HG03066 (cell line): Measurements from ENCODE around the gene KIRREL3.

Source experiments
- ATAC-seq: cut with Tn5 transposase; IDR thresholded peaks from one replicate; pipeline ENCODE4 v1.9.1; 2021; ENCODE audit warnings: low read depth; ENCODE audit not compliant: unreplicated experiment

KIRREL3 gene

DNA sequence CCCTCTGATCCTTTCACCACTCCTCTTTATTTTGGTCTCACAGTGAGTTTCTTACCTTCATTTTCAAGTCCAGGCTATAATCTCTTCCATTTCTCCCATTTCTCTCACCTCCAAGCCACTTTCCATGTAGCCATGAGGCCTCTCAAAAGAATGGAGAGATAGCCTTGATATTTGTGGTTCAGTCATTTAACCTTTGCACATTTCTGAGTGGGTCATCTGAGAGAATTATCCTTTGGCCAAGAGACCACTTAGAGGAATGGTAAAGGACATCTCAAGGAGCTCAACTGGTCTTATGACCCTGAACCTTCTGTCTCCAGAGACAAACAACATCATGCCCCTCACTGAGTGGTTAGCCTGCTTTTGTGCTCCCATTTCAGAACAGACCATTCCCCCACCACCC is 121.1 kb downstream of the KIRREL3 start:
- no peak for ATAC-seq

DNA sequence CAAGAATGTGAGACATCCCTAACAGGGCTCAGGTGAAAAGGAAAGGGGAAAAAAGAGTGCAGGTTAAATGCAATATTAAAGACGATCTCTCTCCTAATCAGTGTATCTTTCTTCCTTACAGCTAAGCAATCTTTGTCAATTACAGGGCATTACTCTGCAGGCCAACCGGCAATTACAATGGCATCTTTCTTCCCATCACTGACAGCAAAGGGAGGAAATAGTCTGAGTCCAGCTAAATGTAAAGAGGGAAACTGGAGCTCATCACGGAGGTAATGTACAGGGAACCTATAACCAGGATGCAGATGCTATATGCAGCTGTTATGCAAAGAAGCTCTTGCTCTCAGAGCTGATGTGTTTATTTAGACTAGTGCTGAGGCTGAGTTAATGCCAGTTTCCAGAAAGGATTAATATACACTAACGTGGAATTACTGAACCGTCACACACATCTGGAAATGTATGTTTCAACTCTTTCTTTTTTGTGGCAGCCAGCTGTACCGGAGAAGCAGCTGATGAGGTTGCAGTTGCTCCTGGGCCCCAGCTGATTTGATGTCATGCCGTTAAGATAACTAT is 121.6 kb downstream of the KIRREL3 start:
- ATAC-seq, result no peak

DNA sequence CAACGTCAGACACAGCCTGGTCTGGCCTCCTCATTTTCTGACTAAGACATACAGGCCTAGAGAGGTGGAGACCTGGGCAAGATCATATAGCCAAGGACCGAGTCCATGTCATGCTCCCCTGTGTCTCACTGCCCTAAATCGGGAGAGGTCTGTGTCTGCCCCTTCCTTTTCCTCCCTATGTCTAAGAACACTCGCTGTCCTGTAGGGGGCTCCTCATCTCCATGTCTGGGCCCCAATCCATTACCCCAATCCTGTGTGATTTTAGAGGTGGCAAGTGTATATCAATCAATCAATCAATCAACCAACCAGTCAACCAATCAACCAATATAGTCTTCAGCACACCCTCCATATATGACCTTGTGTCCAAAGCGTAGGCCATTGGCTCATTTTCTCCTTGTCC is 125.7 kb downstream of the KIRREL3 start:
- no peak for ATAC-seq

DNA sequence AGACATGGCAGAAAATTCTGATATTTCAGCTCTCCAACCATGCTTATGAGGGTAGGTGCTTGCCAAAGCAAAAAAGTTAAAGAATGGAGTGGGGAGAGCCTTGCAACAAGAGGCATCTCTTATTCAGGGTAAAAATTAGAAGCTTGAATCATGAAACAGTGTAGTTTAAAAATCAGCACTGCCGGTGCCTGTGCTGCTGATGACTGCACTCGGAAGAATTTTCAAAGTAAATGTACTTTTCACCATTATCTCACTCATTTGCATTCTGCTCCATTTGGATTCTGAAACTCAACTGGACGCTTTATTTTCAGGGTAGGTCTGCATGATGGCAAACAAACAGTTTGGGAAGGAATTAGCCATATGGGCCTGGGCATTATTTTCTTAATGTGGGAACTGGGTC is 126.3 kb downstream of the KIRREL3 start:
- no peak for ATAC-seq

DNA sequence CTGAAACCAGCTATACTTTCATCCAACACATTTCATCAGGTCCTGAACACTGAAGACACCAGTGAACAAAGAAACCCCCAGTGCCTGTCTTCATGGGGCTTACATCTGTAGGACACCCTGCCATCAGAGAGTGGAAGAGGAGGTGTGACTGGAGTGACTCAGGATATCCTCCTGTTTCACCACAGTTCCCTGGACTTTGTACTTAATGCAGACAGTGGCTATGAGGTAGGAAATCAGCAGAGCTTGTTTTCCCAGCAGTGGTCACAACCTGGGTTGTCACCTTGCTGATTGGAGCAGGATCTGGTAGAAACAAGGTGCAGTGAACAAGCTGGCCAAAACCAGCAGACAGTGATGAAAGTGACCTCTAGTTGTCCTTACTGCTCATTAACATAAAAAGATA is 128.8 kb downstream of the KIRREL3 start:
- ATAC-seq, result no peak

DNA sequence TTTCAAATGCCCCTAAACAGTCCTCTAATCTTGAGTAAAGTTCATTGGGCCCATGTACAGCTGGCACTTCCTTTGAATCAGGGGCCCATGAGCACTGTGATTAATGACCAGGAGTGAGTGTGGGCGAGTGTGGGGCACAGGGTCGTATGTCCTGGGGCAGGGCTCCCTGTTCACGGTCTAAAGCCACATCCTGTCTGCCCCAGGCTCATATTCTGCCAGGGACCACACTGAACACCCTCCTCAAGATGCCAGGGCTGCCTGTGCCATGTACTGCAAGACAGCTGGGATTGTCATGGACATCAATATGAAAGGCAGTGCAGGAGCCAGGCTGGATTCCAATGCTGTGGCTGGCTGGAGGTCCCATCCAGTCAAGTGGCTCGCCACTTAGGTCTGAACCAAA is 130.5 kb downstream of the KIRREL3 start:
- no peak for ATAC-seq

DNA sequence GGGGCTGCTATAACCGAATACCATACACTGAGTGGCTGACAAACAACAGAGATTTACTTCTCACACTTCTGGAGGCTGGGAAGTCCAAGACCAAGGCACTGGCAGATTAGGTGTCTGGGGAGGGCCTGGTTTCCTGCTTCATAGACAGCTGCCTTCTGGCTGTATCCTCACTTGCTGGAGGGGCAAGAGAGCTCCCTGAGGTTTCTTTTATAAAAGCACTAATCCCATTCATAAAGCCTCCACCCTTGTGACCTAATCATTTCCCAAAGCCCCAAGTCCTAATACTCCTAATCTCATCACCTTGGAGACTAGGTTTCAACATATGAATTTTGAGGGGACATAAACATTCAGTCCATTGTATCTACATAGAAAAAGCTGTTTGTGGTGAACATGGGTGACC is 131.8 kb downstream of the KIRREL3 start:
- ATAC-seq, result no peak

DNA sequence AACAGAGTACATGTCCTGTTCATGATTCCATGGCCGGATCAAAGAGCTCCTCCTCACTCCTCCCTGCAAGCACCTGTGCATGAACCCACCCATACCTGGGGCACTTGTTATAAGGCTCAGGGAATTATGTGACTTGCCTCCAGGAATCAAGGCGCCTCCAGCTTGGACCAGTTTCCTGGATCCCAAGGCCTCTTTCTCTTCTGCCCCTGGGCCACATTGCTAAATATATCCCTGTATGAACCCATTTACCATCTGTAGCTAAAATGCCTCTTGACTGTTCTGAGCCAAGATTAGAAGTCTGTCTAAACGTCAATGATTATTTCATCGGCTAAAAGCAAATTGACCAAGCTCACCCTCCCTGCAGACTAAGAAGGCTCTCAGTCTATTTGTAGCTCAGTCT is 135.6 kb downstream of the KIRREL3 start:
- ATAC-seq, result no peak

DNA sequence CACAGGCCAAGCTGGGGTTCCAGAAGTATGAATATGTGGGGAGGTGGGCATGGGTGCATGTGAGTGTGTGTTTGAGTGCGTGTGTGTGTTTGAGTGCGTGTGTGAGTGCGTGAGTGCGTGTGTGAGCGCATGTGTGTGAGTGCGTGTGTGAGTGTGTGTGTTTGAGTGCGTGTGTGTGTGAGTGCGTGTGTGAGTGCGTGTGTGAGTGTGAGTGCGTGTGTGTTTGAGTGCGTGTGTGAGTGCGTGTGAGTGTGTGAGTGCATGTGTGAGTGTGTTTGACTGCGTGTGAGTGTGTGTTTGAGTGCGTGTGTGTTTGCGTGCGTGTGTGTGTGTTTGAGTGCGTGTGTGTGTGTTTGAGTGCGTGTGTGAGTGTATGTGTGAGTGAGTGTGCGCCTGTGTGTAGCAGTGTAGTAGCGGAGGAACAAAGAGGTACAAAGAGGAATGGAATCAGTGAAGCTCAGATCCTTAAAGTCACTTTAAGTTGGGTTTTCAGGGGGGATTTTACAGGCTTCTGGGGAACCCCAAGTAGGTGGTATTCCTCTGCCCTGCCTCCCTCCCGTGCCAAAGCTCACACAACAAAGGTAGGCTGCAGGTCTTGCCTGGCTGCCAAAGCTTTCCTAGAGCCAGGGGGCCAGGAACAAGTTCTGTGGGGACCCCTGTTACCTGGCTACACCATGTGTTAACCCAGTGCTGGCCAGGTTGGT is 137.1 kb downstream of the KIRREL3 start:
- no peak for ATAC-seq

DNA sequence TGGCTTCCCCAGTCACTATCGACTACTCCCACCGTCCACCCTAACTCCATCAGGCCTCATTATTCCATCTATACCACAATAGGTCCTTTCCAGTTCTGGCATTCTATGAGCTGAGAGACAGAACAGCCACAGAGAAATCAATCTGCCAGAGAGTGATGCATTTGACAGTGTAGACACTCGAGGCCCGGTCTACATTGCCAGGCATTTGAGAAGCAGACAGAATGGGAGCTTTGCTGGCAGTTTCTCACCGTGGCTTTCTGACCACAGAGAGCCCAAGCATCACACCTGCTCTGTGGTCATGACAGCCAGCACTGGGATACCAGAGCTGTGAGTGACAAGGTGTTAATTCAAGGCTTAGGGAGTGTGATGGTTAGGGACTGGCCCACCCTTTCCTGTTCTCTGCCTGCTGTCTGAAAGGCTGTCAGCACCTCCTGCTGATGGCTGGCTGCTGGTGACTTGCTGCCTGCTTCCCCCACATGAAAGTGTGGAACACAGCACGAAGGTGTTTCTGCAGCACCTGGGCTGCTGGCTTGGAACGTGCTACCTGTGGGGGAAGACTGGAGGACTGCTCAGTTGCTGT is 137.8 kb downstream of the KIRREL3 start:
- ATAC-seq, result no peak

DNA sequence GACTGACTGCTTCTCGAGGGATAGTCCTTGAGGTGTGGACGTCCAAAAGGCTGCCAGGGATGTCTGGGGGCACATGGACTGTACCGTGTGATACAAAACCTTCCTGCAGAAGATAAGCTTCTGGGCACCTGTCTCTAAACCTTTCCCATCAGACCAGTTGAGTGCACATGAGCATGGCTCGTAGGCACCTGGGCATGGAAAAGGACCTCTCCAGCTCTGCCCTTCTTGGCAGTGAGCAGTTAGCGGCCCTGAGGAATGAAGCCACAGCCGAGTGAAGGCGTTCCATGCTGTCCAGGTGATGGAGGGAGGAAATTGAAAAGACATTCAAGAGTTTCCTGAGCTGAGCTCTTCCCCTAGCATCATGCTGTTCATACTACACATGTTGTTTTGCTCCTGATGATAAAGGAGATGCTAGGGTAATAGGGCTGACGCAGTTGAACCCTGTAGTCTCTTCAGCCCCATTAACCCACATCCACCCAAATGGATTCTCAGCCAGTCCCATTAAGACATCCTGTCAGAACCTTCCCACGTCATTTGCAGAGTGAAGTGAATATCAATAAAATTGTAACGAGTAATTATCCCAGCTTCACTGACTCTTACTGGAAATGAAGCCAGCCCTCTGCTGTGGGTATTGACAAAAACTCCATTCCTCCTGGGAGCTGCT is 138.6 kb downstream of the KIRREL3 start:
- no peak for ATAC-seq

DNA sequence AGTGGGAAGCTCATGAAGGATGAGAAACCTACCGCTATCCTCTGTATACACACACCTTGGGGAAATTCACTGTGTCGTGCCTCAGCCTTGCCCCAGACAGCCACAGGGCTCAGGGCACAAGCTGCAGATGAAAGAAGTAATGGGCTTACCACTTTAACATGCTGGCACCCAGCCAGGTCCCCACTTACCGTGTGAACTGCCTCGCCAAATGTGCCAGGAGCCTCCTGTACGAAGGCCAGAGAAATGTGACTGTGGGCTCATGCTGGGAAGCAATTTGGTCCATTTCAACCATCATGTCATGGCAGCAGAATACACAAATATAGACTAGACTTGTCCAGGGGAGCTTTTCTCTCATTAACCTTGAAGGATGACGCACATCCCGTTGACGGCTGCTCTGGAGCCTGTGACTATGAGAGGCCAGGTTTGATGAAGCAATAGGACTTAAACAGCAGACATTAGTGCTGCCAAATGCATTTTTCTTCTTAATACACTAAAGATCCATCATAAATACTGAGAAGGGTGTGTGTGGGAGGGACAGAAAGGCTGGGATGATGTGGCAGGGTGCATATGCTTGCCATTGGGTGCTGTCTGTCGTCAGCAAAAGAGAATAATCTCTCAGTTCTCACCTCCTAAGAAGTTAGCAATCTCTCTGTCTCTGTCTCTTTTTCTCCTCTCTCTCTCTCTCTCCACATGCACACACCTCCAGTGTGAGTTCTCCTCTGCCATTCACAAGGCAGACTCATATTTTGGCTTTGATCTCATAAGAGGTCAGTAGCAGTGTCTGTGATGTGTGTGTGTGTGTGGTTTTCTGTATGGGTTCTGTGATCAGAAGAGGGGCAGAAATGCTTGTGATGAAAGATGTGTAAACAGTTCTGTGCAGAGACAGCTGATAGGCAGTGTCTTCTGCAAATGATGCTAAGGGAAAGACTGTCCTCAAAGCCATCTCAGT is 142.4 kb downstream of the KIRREL3 start:
- no peak for ATAC-seq

DNA sequence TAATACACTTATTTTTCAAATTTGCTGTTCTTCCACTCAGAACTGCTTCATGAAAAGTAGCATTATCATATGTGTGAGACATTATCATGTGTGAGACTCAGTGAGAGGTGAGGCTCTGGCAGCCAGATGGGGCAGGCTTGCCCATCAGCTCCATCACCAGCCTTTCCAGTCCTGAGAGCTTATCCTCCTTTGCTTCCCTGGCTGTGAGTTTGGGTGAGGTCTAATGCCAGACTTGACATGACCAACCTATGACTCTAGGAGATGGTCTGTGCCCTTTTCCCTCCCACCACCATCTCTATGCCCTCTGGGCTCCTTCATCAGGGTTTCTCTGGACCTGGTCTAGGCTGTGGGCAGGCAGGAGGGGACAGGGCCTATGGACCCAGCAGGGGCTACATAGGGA is 145.0 kb downstream of the KIRREL3 start:
- no peak for ATAC-seq

DNA sequence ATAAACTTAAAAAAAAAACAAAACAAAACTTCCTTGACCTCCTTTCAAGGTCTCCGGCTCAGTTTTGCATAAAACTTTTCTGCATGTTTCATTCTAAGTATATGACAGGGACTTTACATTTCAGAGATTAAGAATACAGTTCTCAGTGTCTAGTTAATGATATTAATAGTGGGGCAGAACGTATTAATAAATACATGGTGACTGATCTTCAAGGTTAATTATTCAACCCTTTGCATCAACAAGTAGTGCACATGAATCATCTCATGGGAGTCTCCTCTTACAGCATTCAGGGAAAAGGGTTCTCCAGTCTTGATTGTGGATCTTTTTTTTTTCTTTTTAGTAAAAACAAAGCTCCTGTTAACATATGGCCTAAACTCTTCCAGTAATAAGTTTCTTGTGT is 146.8 kb downstream of the KIRREL3 start:
- peak; percentile 76 for ATAC-seq

DNA sequence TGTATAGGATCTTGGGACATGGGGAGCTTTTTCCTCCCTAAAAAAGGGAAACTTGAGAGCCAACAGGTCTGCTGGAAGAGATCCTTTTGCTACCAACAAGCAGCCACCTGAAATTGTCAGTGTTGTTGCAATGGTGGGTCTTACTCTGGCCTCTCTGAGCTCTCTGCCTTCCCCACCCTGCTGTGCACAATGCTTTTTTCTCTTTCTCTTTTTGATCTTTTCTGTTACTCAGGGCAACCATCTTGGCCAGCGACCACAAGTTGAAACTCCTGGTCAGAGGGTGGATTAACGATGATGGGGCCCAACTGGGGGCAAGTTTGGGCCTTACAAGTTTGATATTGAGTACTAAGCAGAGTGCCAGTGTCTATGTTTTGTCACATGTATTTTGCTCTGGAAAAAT is 155.8 kb downstream of the KIRREL3 start:
- no peak for ATAC-seq

DNA sequence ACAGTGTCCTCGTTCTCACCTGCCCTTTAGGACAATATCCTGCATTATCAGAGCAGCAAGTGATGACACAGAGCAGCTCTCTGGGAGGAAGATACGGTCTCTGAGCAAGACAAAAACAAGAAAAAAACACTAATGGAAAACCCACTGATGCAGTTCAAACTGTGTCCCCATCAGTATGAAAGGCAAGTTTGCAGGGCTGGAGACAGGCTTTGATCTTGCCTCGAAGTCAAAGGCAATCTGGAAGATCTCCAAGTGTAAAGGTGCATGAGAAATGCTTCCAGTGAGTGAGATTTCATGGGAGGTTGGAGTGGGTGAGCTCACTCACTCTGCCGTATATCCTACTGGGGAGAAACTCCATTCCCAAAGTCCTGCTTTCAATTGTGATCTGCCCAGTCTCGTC is 157.5 kb downstream of the KIRREL3 start:
- ATAC-seq, result no peak

DNA sequence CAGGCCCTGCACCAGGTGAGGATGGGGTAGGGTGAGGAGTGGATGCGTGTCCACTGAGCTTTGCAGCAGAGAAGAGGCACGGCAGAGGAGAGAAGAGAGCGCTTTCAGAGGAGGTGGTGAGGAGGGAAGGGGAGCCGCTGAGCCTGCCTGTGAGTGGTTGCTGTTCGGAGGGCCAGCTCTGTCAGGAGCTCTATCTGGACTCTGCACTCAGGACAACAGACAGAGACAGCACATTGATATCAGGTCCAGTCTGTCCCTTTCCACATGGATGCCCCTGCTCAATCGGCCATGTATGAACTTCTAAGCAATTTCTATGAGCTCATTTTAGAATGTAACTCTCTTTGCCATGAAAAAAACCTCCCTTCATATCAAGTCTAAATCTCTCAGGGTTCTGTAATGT is 158.6 kb downstream of the KIRREL3 start:
- ATAC-seq, result no peak

DNA sequence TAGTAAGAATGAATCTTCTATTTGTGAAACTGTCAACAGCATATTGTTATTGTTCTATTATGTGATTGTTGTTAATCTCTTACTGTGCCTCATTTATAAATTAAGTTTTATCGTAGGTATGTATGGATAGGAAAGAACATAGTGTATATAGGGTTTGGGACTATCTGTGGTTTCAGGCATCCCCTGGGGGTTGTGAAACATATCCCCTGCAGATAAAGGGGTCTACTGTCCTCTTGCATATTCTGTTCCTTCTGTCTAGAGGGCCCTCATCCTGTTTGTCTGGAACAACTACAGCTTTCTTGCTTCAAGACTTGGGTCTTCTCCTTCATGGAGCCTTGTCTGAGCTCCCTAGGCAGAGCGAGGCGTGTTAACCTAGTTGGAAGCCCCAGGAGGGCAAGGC is 159.6 kb downstream of the KIRREL3 start:
- no peak for ATAC-seq

DNA sequence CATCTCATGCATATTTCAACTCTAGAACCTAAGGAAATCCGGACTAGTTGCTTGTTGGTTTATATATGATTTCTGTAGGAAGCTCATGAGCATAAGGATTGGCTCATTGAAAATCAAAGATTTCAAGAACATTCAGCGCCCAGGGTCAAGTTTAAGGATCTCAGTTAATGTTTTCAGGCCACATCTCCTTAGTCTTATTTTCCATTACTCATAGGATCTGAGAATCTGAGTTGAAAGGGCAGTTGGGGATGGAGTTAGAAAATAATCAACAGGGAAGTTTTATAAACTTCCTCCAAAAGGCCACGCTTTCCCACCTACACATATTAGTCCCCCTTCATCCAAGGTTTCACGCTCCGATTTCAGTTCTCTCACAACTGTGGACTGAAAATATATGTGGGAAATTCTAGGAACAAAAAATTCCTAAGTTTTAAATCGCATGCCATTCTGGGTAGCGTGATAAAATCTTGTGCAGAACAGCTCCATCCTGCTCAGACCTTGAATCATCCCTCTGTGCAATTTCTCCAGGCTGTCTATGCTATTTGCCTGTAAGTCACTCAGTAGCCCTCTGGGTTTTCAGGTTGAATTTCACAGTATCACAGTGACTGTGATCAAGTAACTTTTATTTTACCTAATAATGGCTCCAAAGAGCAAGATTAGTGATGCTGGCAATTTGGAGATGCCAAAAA is 160.2 kb downstream of the KIRREL3 start:
- ATAC-seq, result no peak

DNA sequence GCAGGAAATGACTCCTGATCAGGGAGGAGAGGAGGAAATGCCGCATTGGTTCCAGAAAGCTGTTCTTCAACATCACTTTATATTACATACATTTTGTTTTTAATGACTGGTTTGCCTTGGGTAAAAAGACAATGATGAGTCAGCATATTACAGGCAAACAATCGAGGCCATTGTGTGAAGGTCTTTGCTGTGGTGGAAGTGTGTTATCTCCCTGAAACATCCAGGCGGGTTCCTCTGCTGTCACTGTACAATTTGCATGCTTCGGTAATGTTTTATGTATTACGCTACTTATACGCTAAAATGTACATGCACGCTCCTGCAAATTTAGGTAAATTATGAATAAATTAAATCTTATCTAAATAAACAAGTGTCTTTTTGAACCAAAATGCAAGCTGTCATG is 161.1 kb downstream of the KIRREL3 start:
- no peak for ATAC-seq
